Karpas-422 (cell line): ENCODE results near the gene DPEP2. TPM values are rescaled to one million over a fixed set of nuclear protein-coding genes. Genes with fewer than 3 reads are reported as not detected.
"Not testable (repeated sequence)": the region's sequence is repeated elsewhere in the genome, so short reads cannot be mapped to it uniquely, and the experiment has no call there.

ENCODE experiments used
- DNase-seq: peaks from one replicate; pipeline ENCODE4 v3.0.0-alpha.2; 2015
- H2AFZ ChIP-seq: fragments of 200-600 bp; sonication (generic); 2 replicates; pipeline ENCODE4 v1.6.1; 2014; ENCODE audit warnings: antibody characterized with exemption, low read length, mixed read lengths
- H3K27ac ChIP-seq: fragments of 200-600 bp; sonication (generic); 2 replicates; pipeline ENCODE4 v1.5.1; 2014; ENCODE audit warnings: mild to moderate bottlenecking, low read length, moderate library complexity
- H3K27me3 ChIP-seq: fragments of 200-600 bp; sonication (generic); 2 replicates; pipeline ENCODE4 v1.6.1; 2014; ENCODE audit warnings: low read length, mixed read lengths
- H3K36me3 ChIP-seq: fragments of 200-600 bp; sonication (generic); 2 replicates; pipeline ENCODE4 v1.6.1; 2014; ENCODE audit warnings: low read length, mixed read lengths; ENCODE audit not compliant: insufficient read depth
- H3K4me1 ChIP-seq: fragments of 200-600 bp; sonication (generic); 2 replicates; pipeline ENCODE4 v1.6.1; 2014; ENCODE audit warnings: mild to moderate bottlenecking, low read length, mixed read lengths
- H3K4me2 ChIP-seq: fragments of 200-600 bp; sonication (generic); 2 replicates; pipeline ENCODE4 v1.6.1; 2014; ENCODE audit warnings: low read length, low read depth, mild to moderate bottlenecking; ENCODE audit not compliant: poor library complexity, severe bottlenecking
- H3K4me3 ChIP-seq: fragments of 200-600 bp; sonication (generic); 2 replicates; pipeline ENCODE4 v1.5.1; 2014; ENCODE audit warnings: mild to moderate bottlenecking, antibody characterized with exemption, low read length, mixed read lengths
- H3K79me2 ChIP-seq: fragments of 200-600 bp; sonication (generic); 2 replicates; pipeline ENCODE4 v1.6.1; 2014; ENCODE audit warnings: mild to moderate bottlenecking, low read length, mixed read lengths
- H3K9ac ChIP-seq: fragments of 200-600 bp; sonication (generic); 2 replicates; pipeline ENCODE4 v1.6.0; 2014; ENCODE audit warnings: low read length
- H3K9me2 ChIP-seq: fragments of 200-600 bp; sonication (generic), shearing (Covaris generic); replicated peaks from 2 replicates; pipeline ENCODE4 v1.6.0; 2014; ENCODE audit warnings: mild to moderate bottlenecking, low read length, moderate library complexity; ENCODE audit not compliant: insufficient read depth
- H3K9me3 ChIP-seq: fragments of 300-700, 200-600 bp; sonication (generic); 2 replicates; pipeline ENCODE4 v1.6.1; 2014; ENCODE audit warnings: low read length, mixed read lengths
- H4K20me1 ChIP-seq: fragments of 200-600 bp; sonication (generic); 2 replicates; pipeline ENCODE4 v1.6.1; 2014; ENCODE audit warnings: mild to moderate bottlenecking, antibody characterized with exemption, low read length, low read depth; ENCODE audit not compliant: insufficient read depth
- total RNA-seq: library from RNA; depleted of rRNA; stranded (reverse); fragments of >200 nt; shearing (Covaris generic); gene quantifications from 2 replicates; pipeline ENCODE4 v1.2.3, GENCODE V29; 2014; ENCODE audit warnings: low replicate concordance

Gene DPEP2
- total RNA-seq, 1 experiment from 2014 or later: not detected

DNA sequence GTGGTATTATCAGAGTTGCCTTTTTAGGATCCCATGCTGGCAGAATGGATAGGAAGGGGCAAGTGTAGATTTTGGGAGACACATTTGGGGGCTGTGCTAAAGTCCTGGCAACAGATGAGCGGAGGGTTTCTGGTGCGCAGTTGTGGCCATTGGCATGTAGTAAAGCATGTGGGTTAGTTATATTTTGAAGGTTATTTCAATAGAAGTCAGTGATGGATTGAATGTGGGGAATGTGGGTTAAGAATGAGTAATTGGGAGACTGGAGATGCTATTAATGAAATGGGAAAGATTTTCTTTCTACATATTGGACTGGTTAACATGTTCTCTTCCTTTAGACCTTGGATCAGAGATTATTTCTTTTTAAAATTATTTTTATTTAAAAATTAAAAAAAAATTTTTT lies 33.8 kb upstream of the DPEP2 start:
- H3K79me2 ChIP-seq: peaks cover 6% of the 10 kb centered on the region; the same call in 1 of the 2 replicates
- no peak overlapping the region for H3K27ac ChIP-seq
- H3K4me1 ChIP-seq: peaks cover 21% of the 10 kb centered on the region
- no peaks in the 10 kb centered on the region for H3K9me3 ChIP-seq
- no peak overlapping the region for H3K9ac ChIP-seq
- no peak overlapping the region for H3K4me3 ChIP-seq
- no peak overlapping the region for H2AFZ ChIP-seq
- H3K4me2 ChIP-seq: no peak overlapping the region
- H4K20me1 ChIP-seq: no peaks in the 10 kb centered on the region
- no peaks in the 10 kb centered on the region for H3K36me3 ChIP-seq
- no peaks in the 10 kb centered on the region for H3K9me2 ChIP-seq
- no peak for DNase-seq
- H3K27me3 ChIP-seq: no peaks in the 10 kb centered on the region

DNA sequence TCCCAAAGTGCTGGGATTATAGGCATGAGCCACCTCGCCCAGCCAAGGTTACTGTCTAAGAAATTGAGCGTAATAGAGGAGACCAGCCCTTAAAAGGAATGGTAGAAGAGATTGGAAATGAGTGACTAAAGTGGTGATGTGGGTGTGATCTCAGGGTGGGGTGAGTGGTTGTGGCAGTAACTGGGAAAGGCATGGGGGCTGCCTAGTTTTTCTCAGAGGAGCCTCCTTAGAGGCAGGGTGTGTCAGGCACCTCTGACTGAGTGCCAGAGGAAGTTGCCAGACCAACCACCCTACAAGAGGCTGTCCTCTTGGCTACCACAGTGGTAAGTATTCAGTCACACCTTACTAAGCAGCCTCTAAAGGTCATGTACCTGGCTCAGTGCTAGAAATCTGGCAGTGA lies 32.7 kb upstream of the DPEP2 start:
- Histone ChIP-seq H3K9ac (no peak overlapping the region), H3K9me2 (no peaks in the 10 kb centered on the region), H3K27me3 (no peaks in the 10 kb centered on the region), H3K79me2 (peaks cover 6% of the 10 kb centered on the region; the same call in 1 of the 2 replicates), H4K20me1 (no peaks in the 10 kb centered on the region), H3K4me1 (peaks cover 10% of the 10 kb centered on the region), H3K4me2 (no peak overlapping the region), H3K4me3 (no peak overlapping the region), H2AFZ (no peak overlapping the region), H3K27ac (no peak overlapping the region), H3K9me3 (no peaks in the 10 kb centered on the region), H3K36me3 (peaks cover 8% of the 10 kb centered on the region; the same call in 1 of the 2 replicates)
- DNase-seq: no peak

- not testable (repeated sequence) for H3K4me1 ChIP-seq, H3K9me3 ChIP-seq, H3K27me3 ChIP-seq, H3K9me2 ChIP-seq, H2AFZ ChIP-seq, DNase-seq, H3K9ac ChIP-seq, H3K27ac ChIP-seq, H3K4me3 ChIP-seq, H4K20me1 ChIP-seq, H3K4me2 ChIP-seq
- peaks cover 20% of the 10 kb centered on the region for H3K36me3 ChIP-seq
- peaks cover 15% of the 10 kb centered on the region for H3K79me2 ChIP-seq
These were observed 30.8 kb upstream of the DPEP2 start for GRCh38 chr16:68030108-68030507.

GRCh38 chr16:68028996-68029395 lies 29.7 kb upstream of the DPEP2 start:
- H3K9ac ChIP-seq: no peak overlapping the region
- no peak for DNase-seq
- no peaks in the 10 kb centered on the region for H3K27me3 ChIP-seq
- peaks cover 7% of the 10 kb centered on the region for H3K4me1 ChIP-seq
- no peaks in the 10 kb centered on the region for H3K9me3 ChIP-seq
- H3K9me2 ChIP-seq: no peaks in the 10 kb centered on the region
- H4K20me1 ChIP-seq: no peaks in the 10 kb centered on the region
- H3K79me2 ChIP-seq: peaks cover 26% of the 10 kb centered on the region
- no peak overlapping the region for H3K4me3 ChIP-seq
- no peak overlapping the region for H3K27ac ChIP-seq
- no peak overlapping the region for H3K4me2 ChIP-seq
- no peak overlapping the region for H2AFZ ChIP-seq
- peaks cover 20% of the 10 kb centered on the region for H3K36me3 ChIP-seq

DNA sequence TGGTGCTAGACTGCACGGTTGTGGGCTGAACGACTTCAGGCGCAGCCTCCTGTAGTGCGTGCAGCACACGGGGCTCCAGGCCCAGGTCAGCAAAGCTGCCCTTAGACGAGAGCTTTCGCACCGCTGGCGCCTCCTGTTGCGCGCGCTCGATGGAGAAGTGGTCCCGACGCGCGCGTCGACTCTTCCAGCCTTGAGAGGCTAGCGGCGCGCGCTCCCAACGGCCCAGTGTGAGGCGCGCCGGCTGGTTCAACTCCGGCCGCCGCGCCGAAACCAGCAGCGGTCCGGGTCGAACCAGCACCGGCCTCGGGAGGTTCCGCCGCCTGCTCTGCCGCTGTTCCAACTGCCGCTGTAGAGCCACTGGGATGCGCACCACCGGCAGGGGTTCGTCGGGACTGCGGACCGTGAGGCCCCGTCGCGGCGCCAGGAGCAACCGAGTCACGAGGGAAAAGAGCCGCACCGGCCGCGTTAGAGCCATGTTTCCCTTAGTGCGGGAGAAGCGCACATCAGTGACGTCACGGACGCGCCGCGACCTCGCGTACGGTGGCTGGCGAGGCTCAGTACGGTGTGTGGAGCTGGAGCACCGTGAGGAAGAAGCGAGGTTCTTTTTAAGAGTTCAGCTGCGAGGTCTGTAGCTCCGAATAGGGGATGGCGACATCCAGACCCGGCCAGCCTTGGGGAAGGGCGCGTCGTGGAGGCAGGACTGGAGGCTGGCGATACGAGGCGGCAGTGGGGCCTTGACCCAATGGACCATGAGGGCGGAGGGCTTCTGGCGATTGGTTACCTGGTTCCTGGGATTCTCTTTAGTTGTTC lies 23.6 kb upstream of the DPEP2 start, which contains the start of the genes DDX28 and DUS2:
DDX28 (minus strand) TSS at position 505 of the 810 bp plus-strand sequence; CDS start at position 475, 30 bp downstream.
DUS2 (plus strand) TSS at position 557 of the 810 bp plus-strand sequence. CDS start 14,740 bp downstream, outside the sequence.
- Histone ChIP-seq H3K27me3 (no peaks in the 10 kb centered on the region), H4K20me1 (peaks cover 14% of the 10 kb centered on the region), H3K36me3 (peaks cover 32% of the 10 kb centered on the region), H3K4me1 (peaks cover 21% of the 10 kb centered on the region), H3K27ac (peak within 1 kb of the TSS; percentile 62), H3K9me2 (no peaks in the 10 kb centered on the region), H3K9ac (peak within 1 kb of the TSS; percentile 90), H3K9me3 (no peaks in the 10 kb centered on the region), H3K4me2 (peak within 1 kb of the TSS; percentile 98), H3K4me3 (peak within 1 kb of the TSS; percentile 91), H3K79me2 (peaks cover 48% of the 10 kb centered on the region), H2AFZ (peak within 1 kb of the TSS; percentile 45; the same call in 1 of the 2 replicates)
- peak; percentile 97 for DNase-seq

GRCh38 chr16:68022278-68022727 lies 23.0 kb upstream of the DPEP2 start:
- Histone ChIP-seq H4K20me1 (peaks cover 14% of the 10 kb centered on the region), H3K4me1 (peaks cover 21% of the 10 kb centered on the region), H3K79me2 (peaks cover 48% of the 10 kb centered on the region), H3K9me3 (no peaks in the 10 kb centered on the region), H3K9ac (peak overlapping the region; percentile 90), H3K4me3 (peak overlapping the region; percentile 91), H3K27ac (no peak overlapping the region), H3K36me3 (peaks cover 26% of the 10 kb centered on the region), H3K9me2 (no peaks in the 10 kb centered on the region), H3K4me2 (peak overlapping the region; percentile 98), H3K27me3 (no peaks in the 10 kb centered on the region), H2AFZ (no peak overlapping the region)
- no peak for DNase-seq

GRCh38 chr16:68021490-68021889 lies 22.2 kb upstream of the DPEP2 start:
- no peak for DNase-seq
- peaks cover 23% of the 10 kb centered on the region for H3K36me3 ChIP-seq
- H4K20me1 ChIP-seq: peaks cover 14% of the 10 kb centered on the region
- no peaks in the 10 kb centered on the region for H3K9me2 ChIP-seq
- H3K27ac ChIP-seq: no peak overlapping the region
- no peaks in the 10 kb centered on the region for H3K9me3 ChIP-seq
- peak overlapping the region; percentile 91; the same call in 1 of the 2 replicates for H3K4me3 ChIP-seq
- H3K27me3 ChIP-seq: no peaks in the 10 kb centered on the region
- H2AFZ ChIP-seq: no peak overlapping the region
- peaks cover 21% of the 10 kb centered on the region for H3K4me1 ChIP-seq
- no peak overlapping the region for H3K9ac ChIP-seq
- peaks cover 48% of the 10 kb centered on the region for H3K79me2 ChIP-seq
- H3K4me2 ChIP-seq: peak overlapping the region; percentile 98

- Histone ChIP-seq H2AFZ (no peak overlapping the region), H3K9ac (no peak overlapping the region), H3K4me1 (peaks cover 16% of the 10 kb centered on the region), H3K9me3 (no peaks in the 10 kb centered on the region), H3K36me3 (peaks cover 13% of the 10 kb centered on the region; the same call in 1 of the 2 replicates), H3K27ac (no peak overlapping the region), H3K4me3 (no peak overlapping the region), H4K20me1 (peaks cover 14% of the 10 kb centered on the region), H3K4me2 (no peak overlapping the region), H3K9me2 (no peaks in the 10 kb centered on the region), H3K79me2 (peaks cover 31% of the 10 kb centered on the region), H3K27me3 (no peaks in the 10 kb centered on the region)
- DNase-seq: no peak
These were observed 19.9 kb upstream of the DPEP2 start for GRCh38 chr16:68019167-68019680.
